ENCODE data around the gene RFPL1.

Gene RFPL1

GRCh38 chr22:29450222-29450621 lies 11.8 kb downstream of the RFPL1 start:
- TF ChIP-seq, protein P1, sequence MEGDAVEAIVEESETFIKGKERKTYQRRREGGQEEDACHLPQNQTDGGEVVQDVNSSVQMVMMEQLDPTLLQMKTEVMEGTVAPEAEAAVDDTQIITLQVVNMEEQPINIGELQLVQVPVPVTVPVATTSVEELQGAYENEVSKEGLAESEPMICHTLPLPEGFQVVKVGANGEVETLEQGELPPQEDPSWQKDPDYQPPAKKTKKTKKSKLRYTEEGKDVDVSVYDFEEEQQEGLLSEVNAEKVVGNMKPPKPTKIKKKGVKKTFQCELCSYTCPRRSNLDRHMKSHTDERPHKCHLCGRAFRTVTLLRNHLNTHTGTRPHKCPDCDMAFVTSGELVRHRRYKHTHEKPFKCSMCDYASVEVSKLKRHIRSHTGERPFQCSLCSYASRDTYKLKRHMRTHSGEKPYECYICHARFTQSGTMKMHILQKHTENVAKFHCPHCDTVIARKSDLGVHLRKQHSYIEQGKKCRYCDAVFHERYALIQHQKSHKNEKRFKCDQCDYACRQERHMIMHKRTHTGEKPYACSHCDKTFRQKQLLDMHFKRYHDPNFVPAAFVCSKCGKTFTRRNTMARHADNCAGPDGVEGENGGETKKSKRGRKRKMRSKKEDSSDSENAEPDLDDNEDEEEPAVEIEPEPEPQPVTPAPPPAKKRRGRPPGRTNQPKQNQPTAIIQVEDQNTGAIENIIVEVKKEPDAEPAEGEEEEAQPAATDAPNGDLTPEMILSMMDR (IDR thresholded peaks at IDR 0.05; ENCODE audit: insufficient read depth, low read length, missing control alignments), result no peak
- H3K4me3 ChIP-seq (ENCODE audit: low read depth, low read length), result no peak overlapping the region
- DNase-seq (ENCODE audit: low read depth, low spot score), result no peak
- ChIA-PET CTCF (interaction anchor here (1.0 kb wide), 1 partner anchor 21 kb away, joined by 3 read pairs; no protein-coding TSS in a partner anchor), POLR2A (no interaction called here)

GRCh38 chr22:29451863-29452262 lies 13.5 kb downstream of the RFPL1 start:
- POLR2A ChIA-PET, result no interaction called here
- DNase-seq (ENCODE audit: low read depth, low spot score), result no peak
- TF ChIP-seq, protein P1 (IDR thresholded peaks at IDR 0.05; ENCODE audit: insufficient read depth, low read length, missing control alignments), result no peak
- no peak overlapping the region for H3K4me3 ChIP-seq (ENCODE audit: low read depth, low read length)
- CTCF ChIA-PET, result no interaction called here

GRCh38 chr22:29454276-29454675 lies 15.9 kb downstream of the RFPL1 start:
- DNase-seq (ENCODE audit: low read depth, low spot score), result no peak
- ChIA-PET POLR2A (no interaction called here), CTCF (interaction anchor here (1.6 kb wide), 1 partner anchor 17 kb away, joined by 7 read pairs; no protein-coding TSS in a partner anchor)
- TF ChIP-seq, protein P1 (IDR thresholded peaks at IDR 0.05; ENCODE audit: insufficient read depth, low read length, missing control alignments), result no peak
- no peak overlapping the region for H3K4me3 ChIP-seq (ENCODE audit: low read depth, low read length)

- TF ChIP-seq, protein P1 (IDR thresholded peaks at IDR 0.05; ENCODE audit: insufficient read depth, low read length, missing control alignments), result no peak
- POLR2A ChIA-PET, result no interaction called here
- no peak overlapping the region for H3K4me3 ChIP-seq (ENCODE audit: low read depth, low read length)
- DNase-seq (ENCODE audit: low read depth, low spot score), result peak; percentile 36
- CTCF ChIA-PET, result no interaction called here
Observed at GRCh38 chr22:29456211-29456671, 17.9 kb downstream of the RFPL1 start.

- POLR2A ChIA-PET, result no interaction called here
- no peak for DNase-seq (ENCODE audit: low read depth, low spot score)
- CTCF ChIA-PET, result no interaction called here
- no peak overlapping the region for H3K4me3 ChIP-seq (ENCODE audit: low read depth, low read length)
- TF ChIP-seq, protein P1 (IDR thresholded peaks at IDR 0.05; ENCODE audit: insufficient read depth, low read length, missing control alignments), result no peak
Observed at GRCh38 chr22:29457730-29458129, 19.3 kb downstream of the RFPL1 start.

DNA sequence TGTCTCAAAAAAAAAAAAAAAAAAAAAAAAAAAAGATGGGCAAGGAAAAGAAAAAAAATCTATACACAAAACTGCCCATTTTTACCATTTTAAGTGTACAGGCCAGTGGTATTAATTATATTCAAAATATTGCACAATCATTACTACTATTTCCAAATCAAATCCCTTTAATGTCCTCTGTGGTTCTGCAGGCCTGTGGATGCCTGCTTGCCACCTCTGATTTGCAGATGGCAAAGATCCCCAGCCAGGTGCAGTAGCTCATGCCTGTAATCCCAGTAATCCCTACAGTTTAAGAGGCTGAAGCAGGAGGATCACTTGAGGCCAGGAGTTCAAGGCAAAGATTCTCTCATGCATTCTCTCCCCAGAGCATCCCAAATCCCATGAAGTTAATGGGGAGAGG lies 20.2 kb downstream of the RFPL1 start:
- H3K4me3 ChIP-seq (ENCODE audit: low read depth, low read length), result no peak overlapping the region
- POLR2A ChIA-PET, result no interaction called here
- CTCF ChIA-PET, result no interaction called here
- DNase-seq (ENCODE audit: low read depth, low spot score), result no peak
- TF ChIP-seq, protein P1 (IDR thresholded peaks at IDR 0.05; ENCODE audit: insufficient read depth, low read length, missing control alignments), result no peak

All from AG04449 (cell line).